Activated T-helper 1 cell treated with Interleukin-2 at 50 U/mL for 16 hours (primary cell): ENCODE results near the gene IGFBP3.

Experiments used
- DNase-seq: peaks from one replicate; pipeline ENCODE4 v3.0.0-alpha.2; 2020; ENCODE audit warnings: low read depth

Gene IGFBP3

GRCh38 chr7:45872116-45873034 lies 48.7 kb downstream of the IGFBP3 start:
- DNase-seq: no peak

GRCh38 chr7:45869426-45869825 lies 51.6 kb downstream of the IGFBP3 start:
- no peak for DNase-seq

GRCh38 chr7:45867471-45867870 lies 53.6 kb downstream of the IGFBP3 start:
- no peak for DNase-seq

- DNase-seq: no peak
Observed at GRCh38 chr7:45865594-45866410, 55.3 kb downstream of the IGFBP3 start.

- no peak for DNase-seq
Observed at GRCh38 chr7:45863715-45864114, 57.4 kb downstream of the IGFBP3 start.
